ENCODE measurements around the gene LCN12. TPM values are rescaled to one million over a fixed set of nuclear protein-coding genes. Genes with fewer than 3 reads are reported as not detected.
"Not testable (repeated sequence)": the region's sequence is repeated elsewhere in the genome, so short reads cannot be mapped to it uniquely, and the experiment has no call there.

LCN12 gene
- total RNA-seq, 6 experiments from 2014 or later: 0.14 to 0.31 TPM; not detected in 4

DNA sequence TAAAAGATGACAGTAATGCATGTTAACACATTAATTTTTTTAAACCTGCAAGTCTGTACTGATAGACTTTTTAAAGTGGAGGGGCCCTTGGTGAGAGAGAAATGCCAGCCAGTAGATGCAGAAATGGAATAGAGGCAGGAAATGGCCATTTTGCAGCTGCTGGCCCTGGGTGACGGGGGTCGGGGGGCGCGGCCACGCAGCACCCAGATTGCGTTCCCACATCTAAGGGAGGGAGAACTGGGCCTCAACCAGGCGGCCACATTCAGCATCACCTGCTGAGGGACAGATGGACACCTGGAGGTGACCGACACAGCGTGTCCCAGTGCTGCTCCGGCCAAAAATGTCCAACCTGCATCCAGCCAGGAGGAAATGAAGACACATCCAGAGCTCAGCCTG lies 50.6 kb downstream of the LCN12 start:
- Mint-ChIP-seq H3K27ac (no peak overlapping the region), H3K9me3 (no peaks in the 10 kb centered on the region; the same call in 1 of the 2 replicates), H3K27me3 (ENCODE audit: insufficient read depth) (no peaks in the 10 kb centered on the region), H3K4me3 (no peak overlapping the region), H3K36me3 (ENCODE audit: low read depth) (no peaks in the 10 kb centered on the region), H3K4me1 (ENCODE audit: low read depth) (peaks cover 20% of the 10 kb centered on the region)
- TF ChIP-seq, protein P1, sequence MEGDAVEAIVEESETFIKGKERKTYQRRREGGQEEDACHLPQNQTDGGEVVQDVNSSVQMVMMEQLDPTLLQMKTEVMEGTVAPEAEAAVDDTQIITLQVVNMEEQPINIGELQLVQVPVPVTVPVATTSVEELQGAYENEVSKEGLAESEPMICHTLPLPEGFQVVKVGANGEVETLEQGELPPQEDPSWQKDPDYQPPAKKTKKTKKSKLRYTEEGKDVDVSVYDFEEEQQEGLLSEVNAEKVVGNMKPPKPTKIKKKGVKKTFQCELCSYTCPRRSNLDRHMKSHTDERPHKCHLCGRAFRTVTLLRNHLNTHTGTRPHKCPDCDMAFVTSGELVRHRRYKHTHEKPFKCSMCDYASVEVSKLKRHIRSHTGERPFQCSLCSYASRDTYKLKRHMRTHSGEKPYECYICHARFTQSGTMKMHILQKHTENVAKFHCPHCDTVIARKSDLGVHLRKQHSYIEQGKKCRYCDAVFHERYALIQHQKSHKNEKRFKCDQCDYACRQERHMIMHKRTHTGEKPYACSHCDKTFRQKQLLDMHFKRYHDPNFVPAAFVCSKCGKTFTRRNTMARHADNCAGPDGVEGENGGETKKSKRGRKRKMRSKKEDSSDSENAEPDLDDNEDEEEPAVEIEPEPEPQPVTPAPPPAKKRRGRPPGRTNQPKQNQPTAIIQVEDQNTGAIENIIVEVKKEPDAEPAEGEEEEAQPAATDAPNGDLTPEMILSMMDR (IDR thresholded peaks at IDR 0.05): no peak
- DNase-seq: no peak

DNA sequence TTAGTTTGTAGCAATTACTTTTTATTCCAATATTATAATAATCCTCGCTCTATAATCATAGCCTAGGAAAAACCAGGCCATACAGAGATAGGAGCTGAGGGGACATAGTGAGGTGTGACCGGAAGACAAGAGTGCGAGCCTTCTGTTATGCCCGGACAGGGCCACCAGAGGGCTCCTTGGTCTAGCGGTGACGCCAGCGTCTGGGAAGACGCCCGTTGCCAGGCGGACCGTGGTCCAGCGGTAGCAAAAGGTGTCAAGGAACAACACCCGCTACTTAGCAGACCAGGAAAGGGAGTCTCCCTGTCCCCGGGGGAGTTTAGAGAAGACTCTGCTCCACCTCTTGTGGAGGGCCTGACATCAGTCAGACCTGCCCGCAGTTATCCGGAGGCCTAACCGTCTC lies 52.2 kb downstream of the LCN12 start:
- not testable (repeated sequence) for H3K27ac Mint-ChIP-seq; H3K36me3 Mint-ChIP-seq (ENCODE audit: low read depth); H3K4me3 Mint-ChIP-seq; H3K27me3 Mint-ChIP-seq (ENCODE audit: insufficient read depth); H3K9me3 Mint-ChIP-seq; DNase-seq
- H3K4me1 Mint-ChIP-seq (ENCODE audit: low read depth): peaks cover 11% of the 10 kb centered on the region
- TF ChIP-seq, protein P1 (IDR thresholded peaks at IDR 0.05): peak; percentile 70

Other genes with a start within 250 kb of the LCN12 start
- gene DIPK1B, start 239.7 kb upstream of the LCN12 start, total RNA-seq (2021; fragmentation: NEBNext Ultra II Directional; extraction: Animal tissue kit (Norgen Biotek cat#: 25700)): not detected
- not detected for gene LCN10, start 209.3 kb upstream of the LCN12 start, total RNA-seq (2021; fragmentation: NEBNext Ultra II Directional; extraction: Animal tissue kit (Norgen Biotek cat#: 25700))
- gene LCN6, start 203.7 kb upstream of the LCN12 start, total RNA-seq (2021; fragmentation: NEBNext Ultra II Directional; extraction: Animal tissue kit (Norgen Biotek cat#: 25700)): not detected
- gene LCN8, start 194.0 kb upstream of the LCN12 start, total RNA-seq (2021; fragmentation: NEBNext Ultra II Directional; extraction: Animal tissue kit (Norgen Biotek cat#: 25700)): not detected
- gene LCN15, start 187.8 kb upstream of the LCN12 start, total RNA-seq (2021; fragmentation: NEBNext Ultra II Directional; extraction: Animal tissue kit (Norgen Biotek cat#: 25700)): not detected
- 10 to 100 TPM; 46.1 to 62.2 (median 52.6) TPM for gene TMEM141, start 160.9 kb upstream of the LCN12 start, total RNA-seq (2021; fragmentation: NEBNext Ultra II Directional; extraction: Animal tissue kit (Norgen Biotek cat#: 25700))
- gene CCDC183, start 155.9 kb upstream of the LCN12 start, total RNA-seq (2021; fragmentation: NEBNext Ultra II Directional; extraction: Animal tissue kit (Norgen Biotek cat#: 25700)): under 1 TPM; 0.25 to 0.87 (median 0.34) TPM
- gene RABL6, start 144.3 kb upstream of the LCN12 start, total RNA-seq (2021; fragmentation: NEBNext Ultra II Directional; extraction: Animal tissue kit (Norgen Biotek cat#: 25700)): 10 to 100 TPM; 77.8 to 87.7 (median 84.0) TPM
- gene AJM1, start 109.8 kb upstream of the LCN12 start, total RNA-seq (2021; fragmentation: NEBNext Ultra II Directional; extraction: Animal tissue kit (Norgen Biotek cat#: 25700)): 1 to 10 TPM; 4.5 to 8.0 (median 5.3) TPM
- gene PHPT1, start 102.9 kb upstream of the LCN12 start, total RNA-seq (2021; fragmentation: NEBNext Ultra II Directional; extraction: Animal tissue kit (Norgen Biotek cat#: 25700)): 100 to 1,000 TPM; 156 to 181 (median 169) TPM
- 1 to 10 TPM; 2.3 to 3.4 (median 3.0) TPM for gene MAMDC4, start 99.9 kb upstream of the LCN12 start, total RNA-seq (2021; fragmentation: NEBNext Ultra II Directional; extraction: Animal tissue kit (Norgen Biotek cat#: 25700))
- gene EDF1, start 86.0 kb upstream of the LCN12 start, total RNA-seq (2021; fragmentation: NEBNext Ultra II Directional; extraction: Animal tissue kit (Norgen Biotek cat#: 25700)): 100 to 1,000 TPM; 369 to 460 (median 443) TPM
- gene TRAF2, start 65.8 kb upstream of the LCN12 start, total RNA-seq (2021; fragmentation: NEBNext Ultra II Directional; extraction: Animal tissue kit (Norgen Biotek cat#: 25700)): 10 to 100 TPM; 11.1 to 15.9 (median 13.6) TPM
- gene FBXW5, start 7.5 kb upstream of the LCN12 start, total RNA-seq (2021; fragmentation: NEBNext Ultra II Directional; extraction: Animal tissue kit (Norgen Biotek cat#: 25700)): 100 to 1,000 TPM in 1 of 6 experiments, 10 to 100 TPM in 5; 89.1 to 102 (median 94.4) TPM
- 1 to 10 TPM in 3 of 6 experiments, under 1 TPM in 3; 0.51 to 1.8 (median 0.97) TPM for gene C8G, start 7.0 kb upstream of the LCN12 start, total RNA-seq (2021; fragmentation: NEBNext Ultra II Directional; extraction: Animal tissue kit (Norgen Biotek cat#: 25700))
- not detected for gene PTGDS, start 25.2 kb downstream of the LCN12 start, total RNA-seq (2021; fragmentation: NEBNext Ultra II Directional; extraction: Animal tissue kit (Norgen Biotek cat#: 25700))
- gene LCNL1, start 30.7 kb downstream of the LCN12 start, total RNA-seq (2021; fragmentation: NEBNext Ultra II Directional; extraction: Animal tissue kit (Norgen Biotek cat#: 25700)): not detected
- 10 to 100 TPM; 26.0 to 42.6 (median 29.0) TPM for gene PAXX, start 40.1 kb downstream of the LCN12 start, total RNA-seq (2021; fragmentation: NEBNext Ultra II Directional; extraction: Animal tissue kit (Norgen Biotek cat#: 25700))
- gene CLIC3, start 44.3 kb downstream of the LCN12 start, total RNA-seq (2021; fragmentation: NEBNext Ultra II Directional; extraction: Animal tissue kit (Norgen Biotek cat#: 25700)): 10 to 100 TPM in 2 of 6 experiments, 1 to 10 TPM in 4; 2.7 to 14.6 (median 4.0) TPM
- gene ABCA2, start 76.0 kb downstream of the LCN12 start, total RNA-seq (2021; fragmentation: NEBNext Ultra II Directional; extraction: Animal tissue kit (Norgen Biotek cat#: 25700)): 10 to 100 TPM; 18.3 to 36.3 (median 23.6) TPM
- gene FUT7, start 79.8 kb downstream of the LCN12 start, total RNA-seq (2021; fragmentation: NEBNext Ultra II Directional; extraction: Animal tissue kit (Norgen Biotek cat#: 25700)): not detected
- gene NPDC1, start 93.9 kb downstream of the LCN12 start, total RNA-seq (2021; fragmentation: NEBNext Ultra II Directional; extraction: Animal tissue kit (Norgen Biotek cat#: 25700)): 100 to 1,000 TPM; 112 to 197 (median 119) TPM
- gene ENTPD2, start 101.8 kb downstream of the LCN12 start, total RNA-seq (2021; fragmentation: NEBNext Ultra II Directional; extraction: Animal tissue kit (Norgen Biotek cat#: 25700)): under 1 TPM in 3 of 6 experiments, not detected in 3; 0.12 to 0.28 (median 0.16) TPM
- gene SAPCD2, start 118.3 kb downstream of the LCN12 start, total RNA-seq (2021; fragmentation: NEBNext Ultra II Directional; extraction: Animal tissue kit (Norgen Biotek cat#: 25700)): 10 to 100 TPM in 5 of 6 experiments, 1 to 10 TPM in 1; 7.7 to 14.8 (median 11.3) TPM
- 10 to 100 TPM in 5 of 6 experiments, 1 to 10 TPM in 1; 9.4 to 13.1 (median 10.6) TPM for gene UAP1L1, start 125.2 kb downstream of the LCN12 start, total RNA-seq (2021; fragmentation: NEBNext Ultra II Directional; extraction: Animal tissue kit (Norgen Biotek cat#: 25700))
- 10 to 100 TPM; 70.1 to 90.2 (median 77.6) TPM for gene MAN1B1, start 134.7 kb downstream of the LCN12 start, total RNA-seq (2021; fragmentation: NEBNext Ultra II Directional; extraction: Animal tissue kit (Norgen Biotek cat#: 25700))
- gene DPP7, start 162.5 kb downstream of the LCN12 start, total RNA-seq (2021; fragmentation: NEBNext Ultra II Directional; extraction: Animal tissue kit (Norgen Biotek cat#: 25700)): 10 to 100 TPM; 47.5 to 90.2 (median 51.1) TPM
- gene GRIN1, start 186.9 kb downstream of the LCN12 start, total RNA-seq (2021; fragmentation: NEBNext Ultra II Directional; extraction: Animal tissue kit (Norgen Biotek cat#: 25700)): 1 to 10 TPM in 1 of 6 experiments, under 1 TPM in 2, not detected in 3; 0.51 to 1.1 (median 0.66) TPM
- not detected for gene LRRC26, start 217.8 kb downstream of the LCN12 start, total RNA-seq (2021; fragmentation: NEBNext Ultra II Directional; extraction: Animal tissue kit (Norgen Biotek cat#: 25700))
- not detected for gene TMEM210, start 219.8 kb downstream of the LCN12 start, total RNA-seq (2021; fragmentation: NEBNext Ultra II Directional; extraction: Animal tissue kit (Norgen Biotek cat#: 25700))
- gene ANAPC2, start 236.3 kb downstream of the LCN12 start, total RNA-seq (2021; fragmentation: NEBNext Ultra II Directional; extraction: Animal tissue kit (Norgen Biotek cat#: 25700)): 10 to 100 TPM; 34.8 to 41.5 (median 37.4) TPM
- gene SSNA1, start 236.4 kb downstream of the LCN12 start, total RNA-seq (2021; fragmentation: NEBNext Ultra II Directional; extraction: Animal tissue kit (Norgen Biotek cat#: 25700)): 10 to 100 TPM; 76.7 to 82.8 (median 82.1) TPM
- 10 to 100 TPM in 4 of 6 experiments, 1 to 10 TPM in 2; 9.9 to 18.1 (median 13.3) TPM for gene TPRN, start 248.5 kb downstream of the LCN12 start, total RNA-seq (2021; fragmentation: NEBNext Ultra II Directional; extraction: Animal tissue kit (Norgen Biotek cat#: 25700))